Neural crest cell (in vitro differentiated cells): Measurements from ENCODE around the gene GPX7. TPM values are rescaled to one million over a fixed set of nuclear protein-coding genes. Genes with fewer than 3 reads are reported as not detected.

ENCODE experiments used
- DNase-seq: peaks from one replicate; pipeline ENCODE4 v3.0.0; 2021; ENCODE audit warnings: low read depth, mixed read lengths, low spot score
- H3K27ac Mint-ChIP-seq: one replicate; pipeline ENCODE4 v1.8.0; 2021; ENCODE audit warnings: mild to moderate bottlenecking, mixed read lengths; ENCODE audit not compliant: unreplicated experiment
- H3K27me3 Mint-ChIP-seq: 2 replicates; pipeline ENCODE4 v1.8.0; 2021; ENCODE audit warnings: low read depth, mild to moderate bottlenecking, mixed read lengths
- H3K36me3 Mint-ChIP-seq: 2 replicates; pipeline ENCODE4 v1.8.0; 2021; ENCODE audit warnings: low read depth, mild to moderate bottlenecking, mixed read lengths
- H3K4me1 Mint-ChIP-seq: 2 replicates; pipeline ENCODE4 v1.8.0; 2021; ENCODE audit warnings: mixed read lengths
- H3K4me3 Mint-ChIP-seq: one replicate; pipeline ENCODE4 v1.8.0; 2021; ENCODE audit warnings: mild to moderate bottlenecking, mixed read lengths
- H3K9me3 Mint-ChIP-seq: 2 replicates; pipeline ENCODE4 v1.8.0; 2021; ENCODE audit warnings: mixed read lengths
- total RNA-seq: library from RNA; stranded (reverse); gene quantifications from 2 replicates; pipeline ENCODE4 v1.2.1, GENCODE V29; 2021
- TF ChIP-seq, protein P1 (sequence below): fragments of 200-600 bp; sonication (generic); conservative IDR thresholded peaks from 2 replicates; pipeline ENCODE4 v1.5.0; 2021; ENCODE audit warnings: antibody characterized with exemption, mild to moderate bottlenecking

GPX7 gene
- total RNA-seq, 1 donor from 2014 or later, result 30.6 TPM

DNA sequence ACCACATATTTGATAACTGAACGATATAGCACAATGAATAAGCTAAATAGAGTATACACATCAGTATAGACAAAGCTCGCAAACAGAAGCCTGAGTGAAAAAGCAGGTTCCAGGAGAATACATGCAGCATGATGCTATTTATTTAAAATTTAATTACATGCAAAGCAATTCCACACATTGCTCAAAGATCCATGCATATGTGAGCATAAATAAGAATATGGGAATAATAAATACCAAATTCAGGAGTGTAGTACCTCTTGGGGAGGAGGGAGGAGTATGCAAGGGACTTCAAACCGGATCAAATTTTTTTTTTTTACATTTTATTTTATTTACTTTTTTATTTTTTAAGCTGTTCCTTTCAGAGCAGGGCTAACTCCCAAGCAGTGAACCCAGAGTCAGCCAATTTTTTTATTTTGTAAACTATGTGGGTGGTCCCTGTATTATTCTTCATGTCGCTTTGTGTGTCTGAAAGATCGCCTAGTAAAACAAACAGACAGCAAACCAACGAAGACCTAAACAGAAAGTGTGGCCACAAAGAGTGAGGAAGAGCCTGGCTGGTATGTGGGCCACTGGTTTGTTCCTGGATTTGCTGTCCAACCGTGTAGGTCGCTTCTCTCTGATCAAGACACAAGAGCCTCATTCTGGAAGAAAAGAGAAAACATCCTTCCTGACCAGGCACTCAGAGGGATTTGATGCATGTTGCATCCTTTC lies 26.6 kb downstream of the GPX7 start:
- H3K4me3 Mint-ChIP-seq, result peak overlapping the region; percentile 28
- DNase-seq, result no peak
- TF ChIP-seq, protein P1, sequence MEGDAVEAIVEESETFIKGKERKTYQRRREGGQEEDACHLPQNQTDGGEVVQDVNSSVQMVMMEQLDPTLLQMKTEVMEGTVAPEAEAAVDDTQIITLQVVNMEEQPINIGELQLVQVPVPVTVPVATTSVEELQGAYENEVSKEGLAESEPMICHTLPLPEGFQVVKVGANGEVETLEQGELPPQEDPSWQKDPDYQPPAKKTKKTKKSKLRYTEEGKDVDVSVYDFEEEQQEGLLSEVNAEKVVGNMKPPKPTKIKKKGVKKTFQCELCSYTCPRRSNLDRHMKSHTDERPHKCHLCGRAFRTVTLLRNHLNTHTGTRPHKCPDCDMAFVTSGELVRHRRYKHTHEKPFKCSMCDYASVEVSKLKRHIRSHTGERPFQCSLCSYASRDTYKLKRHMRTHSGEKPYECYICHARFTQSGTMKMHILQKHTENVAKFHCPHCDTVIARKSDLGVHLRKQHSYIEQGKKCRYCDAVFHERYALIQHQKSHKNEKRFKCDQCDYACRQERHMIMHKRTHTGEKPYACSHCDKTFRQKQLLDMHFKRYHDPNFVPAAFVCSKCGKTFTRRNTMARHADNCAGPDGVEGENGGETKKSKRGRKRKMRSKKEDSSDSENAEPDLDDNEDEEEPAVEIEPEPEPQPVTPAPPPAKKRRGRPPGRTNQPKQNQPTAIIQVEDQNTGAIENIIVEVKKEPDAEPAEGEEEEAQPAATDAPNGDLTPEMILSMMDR, result no peak
- H3K36me3 Mint-ChIP-seq, result no peaks in the 10 kb centered on the region
- peaks cover 2% of the 10 kb centered on the region for H3K9me3 Mint-ChIP-seq
- peaks cover 24% of the 10 kb centered on the region for H3K4me1 Mint-ChIP-seq
- H3K27ac Mint-ChIP-seq, result no peak overlapping the region
- H3K27me3 Mint-ChIP-seq, result peaks cover 38% of the 10 kb centered on the region

DNA sequence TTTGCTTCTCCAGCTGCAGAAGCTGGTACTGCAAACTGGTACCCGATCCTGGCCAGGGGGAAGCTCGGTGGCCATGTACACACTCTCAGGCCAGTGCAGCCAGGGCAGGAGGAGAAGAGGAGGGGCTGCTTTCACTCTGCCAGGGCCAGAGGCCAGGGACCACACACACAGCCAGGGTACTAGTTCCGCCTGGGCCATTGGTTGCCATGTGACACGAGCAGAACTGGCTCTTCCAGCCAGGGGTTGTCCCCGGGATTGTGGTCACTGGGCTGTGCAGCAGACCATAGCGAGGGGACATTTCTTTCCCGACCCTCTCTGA lies 27.1 kb downstream of the GPX7 start:
- Mint-ChIP-seq H3K27ac (no peak overlapping the region), H3K4me1 (peaks cover 28% of the 10 kb centered on the region), H3K4me3 (peak overlapping the region; percentile 28), H3K27me3 (peaks cover 44% of the 10 kb centered on the region), H3K9me3 (peaks cover 3% of the 10 kb centered on the region), H3K36me3 (no peaks in the 10 kb centered on the region)
- TF ChIP-seq, protein P1, result no peak
- DNase-seq, result peak; percentile 66

DNA sequence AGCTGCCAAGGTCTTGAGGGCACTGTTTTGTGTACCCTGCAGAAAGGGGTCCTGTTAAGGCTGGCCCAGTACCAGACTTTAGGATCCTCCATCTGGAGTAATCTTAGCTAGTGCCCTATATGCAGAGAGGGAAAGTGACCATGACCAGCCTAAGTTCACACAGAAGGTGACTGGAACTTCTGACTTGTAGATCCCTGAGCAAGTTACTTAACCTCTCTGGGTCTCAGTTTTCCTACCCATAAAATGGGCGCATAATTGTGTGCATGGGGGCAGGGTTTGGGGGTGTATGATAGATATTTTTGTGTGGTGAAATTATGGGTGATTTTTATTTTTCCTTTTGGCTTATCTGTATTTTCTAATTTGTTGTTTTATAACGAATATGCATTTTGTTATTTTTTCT lies 27.5 kb downstream of the GPX7 start:
- H3K4me1 Mint-ChIP-seq, result peaks cover 28% of the 10 kb centered on the region
- peaks cover 47% of the 10 kb centered on the region for H3K27me3 Mint-ChIP-seq
- H3K9me3 Mint-ChIP-seq, result peaks cover 3% of the 10 kb centered on the region
- TF ChIP-seq, protein P1, result no peak
- no peak overlapping the region for H3K27ac Mint-ChIP-seq
- H3K4me3 Mint-ChIP-seq, result peak overlapping the region; percentile 28
- H3K36me3 Mint-ChIP-seq, result no peaks in the 10 kb centered on the region
- DNase-seq, result no peak

DNA sequence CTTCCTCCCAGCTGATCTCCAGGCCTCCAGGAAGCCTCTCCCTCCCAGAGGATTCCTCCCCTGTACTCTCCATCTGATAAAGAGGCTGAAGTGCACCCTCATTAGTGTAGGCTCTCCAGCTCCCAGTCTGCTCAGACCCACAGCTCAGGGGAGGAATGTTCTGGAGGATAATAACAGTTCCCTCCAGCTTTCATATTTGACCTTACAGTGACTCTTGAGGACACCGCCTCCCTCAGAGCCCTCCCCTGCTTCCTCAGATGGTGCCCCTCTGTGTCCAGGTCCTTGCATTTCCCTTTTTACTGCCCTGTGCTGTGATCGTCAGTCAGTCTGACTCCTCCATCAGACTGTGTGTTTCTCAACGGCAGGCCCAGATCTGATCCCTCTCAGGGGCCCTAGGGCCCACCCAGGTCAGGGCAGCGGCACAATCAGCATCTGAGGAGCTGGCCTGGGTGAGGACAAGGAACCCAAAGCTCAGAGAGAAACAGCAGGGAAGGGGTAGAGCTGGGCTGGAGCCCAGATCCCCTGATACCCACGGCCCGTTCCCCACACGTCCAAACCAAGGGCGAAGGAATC lies 29.7 kb downstream of the GPX7 start:
- Mint-ChIP-seq H3K4me1 (peaks cover 30% of the 10 kb centered on the region), H3K9me3 (peaks cover 3% of the 10 kb centered on the region), H3K27ac (no peak overlapping the region), H3K36me3 (no peaks in the 10 kb centered on the region), H3K4me3 (peak overlapping the region; percentile 64), H3K27me3 (peaks cover 55% of the 10 kb centered on the region)
- no peak for DNase-seq
- TF ChIP-seq, protein P1, result no peak

DNA sequence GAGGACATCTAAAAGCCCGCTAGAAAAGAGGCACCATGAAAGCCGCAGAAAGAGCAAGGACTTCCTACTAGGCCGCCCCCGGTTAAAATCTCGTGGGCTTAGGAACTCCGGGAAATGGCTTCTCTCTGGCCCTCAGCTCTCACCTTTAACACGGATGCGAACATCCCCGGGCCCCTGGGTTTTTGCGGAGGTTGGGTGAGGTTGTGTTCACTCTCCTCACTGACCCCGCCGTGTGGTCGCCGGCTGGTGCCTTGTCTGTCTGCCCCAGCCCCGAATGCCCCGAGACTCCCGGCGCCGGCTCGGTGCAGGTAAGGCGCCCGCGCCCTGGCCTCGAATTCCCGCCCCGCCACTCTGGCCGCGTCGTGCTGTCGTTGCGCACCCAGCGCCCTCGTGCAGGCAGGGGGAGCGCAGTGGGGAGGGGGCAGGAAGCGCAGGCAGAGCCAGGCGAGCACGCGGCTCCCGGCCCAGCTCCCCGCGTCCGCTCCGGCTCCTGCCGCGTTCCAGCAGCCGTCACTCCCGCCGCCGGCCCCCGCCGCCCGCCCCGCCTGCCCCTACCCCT lies 30.6 kb downstream of the GPX7 start, which contains the start of gene SHISAL2A:
SHISAL2A (plus strand) TSS at position 437 of the 559 bp plus-strand sequence. CDS start 326 bp downstream, outside the sequence.
- Mint-ChIP-seq H3K9me3 (peaks cover 3% of the 10 kb centered on the region), H3K4me1 (peaks cover 32% of the 10 kb centered on the region), H3K27me3 (peaks cover 58% of the 10 kb centered on the region), H3K4me3 (peak within 1 kb of the TSS; percentile 67), H3K27ac (no peak within 1 kb of the TSS), H3K36me3 (no peaks in the 10 kb centered on the region)
- TF ChIP-seq, protein P1, result no peak
- peak; percentile 40 for DNase-seq
